Measurements from ENCODE around the gene ARHGEF38.

DNA sequence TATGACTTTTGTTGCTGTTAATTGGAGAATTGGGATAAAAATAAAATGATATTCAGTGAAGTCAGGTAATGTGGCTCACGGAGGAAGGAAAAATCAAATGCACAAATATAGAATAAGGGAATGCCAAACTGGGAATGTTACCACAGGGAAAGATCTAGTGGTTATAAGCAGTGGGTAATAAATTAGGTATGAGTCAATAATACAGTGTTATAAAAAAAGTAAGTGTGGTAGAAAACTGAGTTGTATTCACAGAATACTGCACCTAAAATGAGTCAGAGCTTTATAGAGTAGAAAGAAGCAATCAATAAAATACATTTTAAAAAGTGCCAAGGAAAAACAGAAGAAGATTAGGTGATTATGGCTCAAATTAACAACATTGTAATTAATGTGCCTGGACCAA is 121.6 kb downstream of the ARHGEF38 start:
- TF ChIP-seq ZNF114 (tag by site-specific recombination; IDR thresholded peaks at IDR 0.05) (no peak), ZNF776 (tag by site-specific recombination; IDR thresholded peaks at IDR 0.05; ENCODE audit: borderline replicate concordance) (no peak), ZBTB20 (tag by site-specific recombination; IDR thresholded peaks at IDR 0.05) (no peak), ZNF350 (tag by site-specific recombination; IDR thresholded peaks at IDR 0.05) (no peak), YY1 (tag by site-specific recombination; IDR thresholded peaks at IDR 0.05) (no peak), ZFP3 (tag by site-specific recombination; IDR thresholded peaks at IDR 0.05; ENCODE audit: low read depth) (no peak), ZNF174 (tag by site-specific recombination; IDR thresholded peaks at IDR 0.05) (no peak), ZNF140 (tag by site-specific recombination; IDR thresholded peaks at IDR 0.05) (no peak), ZNF629 (tag by site-specific recombination; IDR thresholded peaks at IDR 0.05) (no peak)
- TF ChIP-seq, protein P1, sequence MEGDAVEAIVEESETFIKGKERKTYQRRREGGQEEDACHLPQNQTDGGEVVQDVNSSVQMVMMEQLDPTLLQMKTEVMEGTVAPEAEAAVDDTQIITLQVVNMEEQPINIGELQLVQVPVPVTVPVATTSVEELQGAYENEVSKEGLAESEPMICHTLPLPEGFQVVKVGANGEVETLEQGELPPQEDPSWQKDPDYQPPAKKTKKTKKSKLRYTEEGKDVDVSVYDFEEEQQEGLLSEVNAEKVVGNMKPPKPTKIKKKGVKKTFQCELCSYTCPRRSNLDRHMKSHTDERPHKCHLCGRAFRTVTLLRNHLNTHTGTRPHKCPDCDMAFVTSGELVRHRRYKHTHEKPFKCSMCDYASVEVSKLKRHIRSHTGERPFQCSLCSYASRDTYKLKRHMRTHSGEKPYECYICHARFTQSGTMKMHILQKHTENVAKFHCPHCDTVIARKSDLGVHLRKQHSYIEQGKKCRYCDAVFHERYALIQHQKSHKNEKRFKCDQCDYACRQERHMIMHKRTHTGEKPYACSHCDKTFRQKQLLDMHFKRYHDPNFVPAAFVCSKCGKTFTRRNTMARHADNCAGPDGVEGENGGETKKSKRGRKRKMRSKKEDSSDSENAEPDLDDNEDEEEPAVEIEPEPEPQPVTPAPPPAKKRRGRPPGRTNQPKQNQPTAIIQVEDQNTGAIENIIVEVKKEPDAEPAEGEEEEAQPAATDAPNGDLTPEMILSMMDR (tag by site-specific recombination; IDR thresholded peaks at IDR 0.05), result no peak
- TF ChIP-seq, protein P2, sequence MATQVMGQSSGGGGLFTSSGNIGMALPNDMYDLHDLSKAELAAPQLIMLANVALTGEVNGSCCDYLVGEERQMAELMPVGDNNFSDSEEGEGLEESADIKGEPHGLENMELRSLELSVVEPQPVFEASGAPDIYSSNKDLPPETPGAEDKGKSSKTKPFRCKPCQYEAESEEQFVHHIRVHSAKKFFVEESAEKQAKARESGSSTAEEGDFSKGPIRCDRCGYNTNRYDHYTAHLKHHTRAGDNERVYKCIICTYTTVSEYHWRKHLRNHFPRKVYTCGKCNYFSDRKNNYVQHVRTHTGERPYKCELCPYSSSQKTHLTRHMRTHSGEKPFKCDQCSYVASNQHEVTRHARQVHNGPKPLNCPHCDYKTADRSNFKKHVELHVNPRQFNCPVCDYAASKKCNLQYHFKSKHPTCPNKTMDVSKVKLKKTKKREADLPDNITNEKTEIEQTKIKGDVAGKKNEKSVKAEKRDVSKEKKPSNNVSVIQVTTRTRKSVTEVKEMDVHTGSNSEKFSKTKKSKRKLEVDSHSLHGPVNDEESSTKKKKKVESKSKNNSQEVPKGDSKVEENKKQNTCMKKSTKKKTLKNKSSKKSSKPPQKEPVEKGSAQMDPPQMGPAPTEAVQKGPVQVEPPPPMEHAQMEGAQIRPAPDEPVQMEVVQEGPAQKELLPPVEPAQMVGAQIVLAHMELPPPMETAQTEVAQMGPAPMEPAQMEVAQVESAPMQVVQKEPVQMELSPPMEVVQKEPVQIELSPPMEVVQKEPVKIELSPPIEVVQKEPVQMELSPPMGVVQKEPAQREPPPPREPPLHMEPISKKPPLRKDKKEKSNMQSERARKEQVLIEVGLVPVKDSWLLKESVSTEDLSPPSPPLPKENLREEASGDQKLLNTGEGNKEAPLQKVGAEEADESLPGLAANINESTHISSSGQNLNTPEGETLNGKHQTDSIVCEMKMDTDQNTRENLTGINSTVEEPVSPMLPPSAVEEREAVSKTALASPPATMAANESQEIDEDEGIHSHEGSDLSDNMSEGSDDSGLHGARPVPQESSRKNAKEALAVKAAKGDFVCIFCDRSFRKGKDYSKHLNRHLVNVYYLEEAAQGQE (tag by site-specific recombination; IDR thresholded peaks at IDR 0.05), result no peak
- TF ChIP-seq, protein P3, sequence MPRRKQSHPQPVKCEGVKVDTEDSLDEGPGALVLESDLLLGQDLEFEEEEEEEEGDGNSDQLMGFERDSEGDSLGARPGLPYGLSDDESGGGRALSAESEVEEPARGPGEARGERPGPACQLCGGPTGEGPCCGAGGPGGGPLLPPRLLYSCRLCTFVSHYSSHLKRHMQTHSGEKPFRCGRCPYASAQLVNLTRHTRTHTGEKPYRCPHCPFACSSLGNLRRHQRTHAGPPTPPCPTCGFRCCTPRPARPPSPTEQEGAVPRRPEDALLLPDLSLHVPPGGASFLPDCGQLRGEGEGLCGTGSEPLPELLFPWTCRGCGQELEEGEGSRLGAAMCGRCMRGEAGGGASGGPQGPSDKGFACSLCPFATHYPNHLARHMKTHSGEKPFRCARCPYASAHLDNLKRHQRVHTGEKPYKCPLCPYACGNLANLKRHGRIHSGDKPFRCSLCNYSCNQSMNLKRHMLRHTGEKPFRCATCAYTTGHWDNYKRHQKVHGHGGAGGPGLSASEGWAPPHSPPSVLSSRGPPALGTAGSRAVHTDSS (tag by site-specific recombination; IDR thresholded peaks at IDR 0.05), result no peak
- TF ChIP-seq, protein P4, sequence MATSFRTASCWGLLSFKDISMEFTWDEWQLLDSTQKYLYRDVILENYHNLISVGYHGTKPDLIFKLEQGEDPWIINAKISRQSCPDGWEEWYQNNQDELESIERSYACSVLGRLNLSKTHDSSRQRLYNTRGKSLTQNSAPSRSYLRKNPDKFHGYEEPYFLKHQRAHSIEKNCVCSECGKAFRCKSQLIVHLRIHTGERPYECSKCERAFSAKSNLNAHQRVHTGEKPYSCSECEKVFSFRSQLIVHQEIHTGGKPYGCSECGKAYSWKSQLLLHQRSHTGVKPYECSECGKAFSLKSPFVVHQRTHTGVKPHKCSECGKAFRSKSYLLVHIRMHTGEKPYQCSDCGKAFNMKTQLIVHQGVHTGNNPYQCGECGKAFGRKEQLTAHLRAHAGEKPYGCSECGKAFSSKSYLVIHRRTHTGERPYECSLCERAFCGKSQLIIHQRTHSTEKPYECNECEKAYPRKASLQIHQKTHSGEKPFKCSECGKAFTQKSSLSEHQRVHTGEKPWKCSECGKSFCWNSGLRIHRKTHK (tag by site-specific recombination; IDR thresholded peaks at IDR 0.05), result no peak
- TF ChIP-seq, protein P5, sequence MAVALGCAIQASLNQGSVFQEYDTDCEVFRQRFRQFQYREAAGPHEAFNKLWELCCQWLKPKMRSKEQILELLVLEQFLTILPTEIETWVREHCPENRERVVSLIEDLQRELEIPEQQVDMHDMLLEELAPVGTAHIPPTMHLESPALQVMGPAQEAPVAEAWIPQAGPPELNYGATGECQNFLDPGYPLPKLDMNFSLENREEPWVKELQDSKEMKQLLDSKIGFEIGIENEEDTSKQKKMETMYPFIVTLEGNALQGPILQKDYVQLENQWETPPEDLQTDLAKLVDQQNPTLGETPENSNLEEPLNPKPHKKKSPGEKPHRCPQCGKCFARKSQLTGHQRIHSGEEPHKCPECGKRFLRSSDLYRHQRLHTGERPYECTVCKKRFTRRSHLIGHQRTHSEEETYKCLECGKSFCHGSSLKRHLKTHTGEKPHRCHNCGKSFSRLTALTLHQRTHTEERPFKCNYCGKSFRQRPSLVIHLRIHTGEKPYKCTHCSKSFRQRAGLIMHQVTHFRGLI (tag by site-specific recombination; IDR thresholded peaks at IDR 0.05), result no peak

Measured in HEK293 (cell line).